Smooth muscle cell (in vitro differentiated cells): ENCODE results near the gene CAMK2D. TPM values are rescaled to one million over a fixed set of nuclear protein-coding genes. Genes with fewer than 3 reads are reported as not detected.

ENCODE experiments used
- DNase-seq: peaks from one replicate; lab custom pipeline; 2025; ENCODE audit not compliant: unreplicated experiment; lab: John Stamatoyannopoulos, UW
- H2AFZ ChIP-seq: fragments of 200-600 bp; sonication (generic); 2 replicates; pipeline ENCODE4 v1.6.0; 2016; ENCODE audit warnings: antibody characterized with exemption, low read depth, mild to moderate bottlenecking
- H3F3A ChIP-seq: fragments of 200-600 bp; sonication (generic); 2 replicates; pipeline ENCODE4 v1.6.0; 2017; ENCODE audit warnings: antibody characterized with exemption, low read depth
- H3K27ac ChIP-seq: fragments of 200-600 bp; sonication (generic); 2 replicates; pipeline ENCODE4 v1.5.1; 2016; ENCODE audit warnings: low read depth, mild to moderate bottlenecking
- H3K27me3 ChIP-seq: fragments of 200-600 bp; sonication (generic); 2 replicates; pipeline ENCODE4 v1.6.1; 2016; ENCODE audit warnings: low read depth, mild to moderate bottlenecking
- H3K36me3 ChIP-seq: fragments of 200-600 bp; sonication (generic); 2 replicates; pipeline ENCODE4 v1.5.1; 2016; ENCODE audit warnings: low read depth
- H3K4me1 ChIP-seq: fragments of 200-600 bp; sonication (generic); 2 replicates; pipeline ENCODE4 v1.5.1; 2016; ENCODE audit warnings: low read depth
- H3K4me2 ChIP-seq: fragments of 200-600 bp; sonication (generic); 2 replicates; pipeline ENCODE4 v1.6.0; 2016; ENCODE audit warnings: mild to moderate bottlenecking
- H3K4me3 ChIP-seq: fragments of 200-600 bp; sonication (generic); 2 replicates; pipeline ENCODE4 v1.5.1; 2016; ENCODE audit warnings: mild to moderate bottlenecking
- H3K79me2 ChIP-seq: fragments of 200-600 bp; sonication (generic); 2 replicates; pipeline ENCODE4 v1.6.0; 2016; ENCODE audit warnings: low read depth, mild to moderate bottlenecking
- H3K9ac ChIP-seq: fragments of 200-600 bp; sonication (generic); 2 replicates; pipeline ENCODE4 v1.6.0; 2016; ENCODE audit warnings: low read depth
- H3K9me3 ChIP-seq: fragments of 200-600 bp; sonication (generic); replicated peaks from 2 replicates; pipeline ENCODE4 v1.5.1; 2016; ENCODE audit warnings: low read depth
- H4K20me1 ChIP-seq: fragments of 200-600 bp; sonication (generic); 2 replicates; pipeline ENCODE4 v1.6.0; 2016; ENCODE audit warnings: low read depth
- CTCF ChIP-seq: fragments of 200-600 bp; sonication (generic); IDR thresholded peaks from 2 replicates; pipeline ENCODE4 v1.5.1; 2017; ENCODE audit warnings: borderline replicate concordance, mild to moderate bottlenecking, antibody characterized with exemption; ENCODE audit not compliant: insufficient read depth, poor library complexity, severe bottlenecking
- WGBS: methylation state at CpG from one replicate; pipeline ENCODE4 v1.1.7; 2016; ENCODE audit warnings: low lambda C conversion rate; 5-methylcytosine and 5-hydroxymethylcytosine counted together
- polyA plus RNA-seq: library from polyadenylated mRNA; unstranded; fragments of >200 nt; fragmentation: Nextera tagmentation; extraction: Ambion mirVana; gene quantifications from 2 replicates; pipeline ENCODE4 v1.2.1, GENCODE V29; 2016
- total RNA-seq: library from RNA; depleted of rRNA; stranded (reverse); fragments of >200 nt; gene quantifications from 2 replicates; pipeline ENCODE4 v1.2.3, GENCODE V29; 2014

Gene CAMK2D
- total and polyA plus RNA-seq, 2 experiments from 2014 or later, result 17.2 to 36.0 TPM

- H3K9me3 ChIP-seq, result no peaks in the 10 kb centered on the region
- H3K4me3 ChIP-seq, result no peak overlapping the region
- no peak overlapping the region for H3K9ac ChIP-seq
- H3K4me2 ChIP-seq, result no peak overlapping the region
- H3F3A ChIP-seq, result no peaks in the 10 kb centered on the region
- no peak overlapping the region for H2AFZ ChIP-seq
- H3K36me3 ChIP-seq, result peaks cover 14% of the 10 kb centered on the region
- no peaks in the 10 kb centered on the region for H4K20me1 ChIP-seq
- no peak for TF ChIP-seq CTCF
- no peaks in the 10 kb centered on the region for H3K27me3 ChIP-seq
- no peak overlapping the region for H3K27ac ChIP-seq
- no peaks in the 10 kb centered on the region for H3K79me2 ChIP-seq
- DNase-seq, result no peak
- H3K4me1 ChIP-seq, result peaks cover 12% of the 10 kb centered on the region
Measured at GRCh38 chr4:113457886-113458285, 303.7 kb downstream of the CAMK2D start.

- WGBS, result 96% methylated on average over 8 of the region's 8 CpGs
- no peak for TF ChIP-seq CTCF
- Histone ChIP-seq H3K4me1 (peaks cover 16% of the 10 kb centered on the region), H3K36me3 (peaks cover 14% of the 10 kb centered on the region), H4K20me1 (no peaks in the 10 kb centered on the region), H3K4me3 (no peak overlapping the region), H3F3A (no peaks in the 10 kb centered on the region), H3K4me2 (no peak overlapping the region), H3K27me3 (no peaks in the 10 kb centered on the region), H3K79me2 (no peaks in the 10 kb centered on the region), H3K27ac (no peak overlapping the region), H3K9ac (no peak overlapping the region), H3K9me3 (no peaks in the 10 kb centered on the region), H2AFZ (no peak overlapping the region)
- DNase-seq, result no peak
Measured at GRCh38 chr4:113457121-113457520, 304.4 kb downstream of the CAMK2D start.

- TF ChIP-seq CTCF, result no peak
- no peak overlapping the region for H3K4me2 ChIP-seq
- H3K36me3 ChIP-seq, result peaks cover 12% of the 10 kb centered on the region
- no peak overlapping the region for H2AFZ ChIP-seq
- 90% methylated on average over 2 of the region's 2 CpGs for WGBS
- no peak overlapping the region for H3K9ac ChIP-seq
- no peaks in the 10 kb centered on the region for H3K9me3 ChIP-seq
- no peaks in the 10 kb centered on the region for H3K79me2 ChIP-seq
- no peaks in the 10 kb centered on the region for H3F3A ChIP-seq
- DNase-seq, result no peak
- H3K27ac ChIP-seq, result no peak overlapping the region
- H3K4me1 ChIP-seq, result peaks cover 19% of the 10 kb centered on the region
- no peaks in the 10 kb centered on the region for H4K20me1 ChIP-seq
- no peaks in the 10 kb centered on the region for H3K27me3 ChIP-seq
- no peak overlapping the region for H3K4me3 ChIP-seq
Measured at GRCh38 chr4:113455061-113455460, 306.5 kb downstream of the CAMK2D start.

GRCh38 chr4:113452868-113453620 is 308.5 kb downstream of the CAMK2D start:
- H3K27ac ChIP-seq, result no peak overlapping the region

More at GRCh38 chr4:113452868-113453620, 308.5 kb downstream of the CAMK2D start:
- H3K4me2 ChIP-seq, result no peak overlapping the region
- H3K9me3 ChIP-seq, result no peaks in the 10 kb centered on the region
- no peak overlapping the region for H2AFZ ChIP-seq
- H3K4me3 ChIP-seq, result no peak overlapping the region
- H3K4me1 ChIP-seq, result peaks cover 19% of the 10 kb centered on the region
- no peak for DNase-seq
- WGBS, result 25% methylated on average over 4 of the region's 4 CpGs
- H4K20me1 ChIP-seq, result no peaks in the 10 kb centered on the region
- H3K9ac ChIP-seq, result no peak overlapping the region
- no peaks in the 10 kb centered on the region for H3K79me2 ChIP-seq
- TF ChIP-seq CTCF, result no peak
- peaks cover 8% of the 10 kb centered on the region for H3K36me3 ChIP-seq
- H3F3A ChIP-seq, result no peaks in the 10 kb centered on the region
- H3K27me3 ChIP-seq, result no peaks in the 10 kb centered on the region
